ENCODE data around the gene KRTAP9-4.
"Not testable (repeated sequence)": the region's sequence is repeated elsewhere in the genome, so short reads cannot be mapped to it uniquely, and the experiment has no call there.

Gene KRTAP9-4, protein sequence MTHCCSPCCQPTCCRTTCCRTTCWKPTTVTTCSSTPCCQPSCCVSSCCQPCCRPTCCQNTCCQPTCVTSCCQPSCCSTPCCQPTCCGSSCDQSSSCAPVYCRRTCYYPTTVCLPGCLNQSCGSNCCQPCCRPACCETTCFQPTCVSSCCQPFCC

GRCh38 chr17:41249637-41250240 is at the start of gene KRTAP9-4:
Gene KRTAP9-4 (plus strand): TSS chr17:41249687. CDS start chr17:41249721, 34 bp downstream.
- not testable (repeated sequence) for FAIRE-seq

DNA sequence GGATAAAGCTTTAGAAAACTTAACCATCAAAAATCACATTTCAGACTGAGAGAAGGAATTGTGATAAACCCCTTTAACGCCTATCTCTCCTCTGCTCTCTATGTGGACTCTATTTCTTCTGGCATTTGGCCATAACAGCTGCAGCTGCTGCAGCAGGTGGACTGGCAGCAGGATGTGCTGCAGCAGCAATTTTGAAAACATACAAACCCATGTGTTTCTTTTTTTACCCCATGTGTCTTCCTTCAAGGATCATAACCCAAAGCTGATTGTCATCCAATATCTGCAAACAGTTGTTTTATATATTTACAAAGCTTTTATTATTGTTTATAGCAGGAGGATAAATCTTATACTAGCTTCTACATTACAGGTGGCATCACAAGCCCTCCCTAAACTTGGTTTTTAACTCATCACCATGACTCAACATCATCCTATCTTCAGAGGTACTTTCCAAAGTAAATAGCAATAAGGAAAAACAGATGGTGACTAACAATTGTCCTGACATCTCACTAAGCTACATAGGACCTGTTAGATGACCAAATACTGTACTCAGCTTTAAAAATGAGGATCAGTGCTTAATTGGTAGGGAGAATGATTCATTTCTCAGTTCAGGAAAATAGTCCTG is 37.5 kb upstream of the KRTAP9-4 start:
- FAIRE-seq = no peak

DNA sequence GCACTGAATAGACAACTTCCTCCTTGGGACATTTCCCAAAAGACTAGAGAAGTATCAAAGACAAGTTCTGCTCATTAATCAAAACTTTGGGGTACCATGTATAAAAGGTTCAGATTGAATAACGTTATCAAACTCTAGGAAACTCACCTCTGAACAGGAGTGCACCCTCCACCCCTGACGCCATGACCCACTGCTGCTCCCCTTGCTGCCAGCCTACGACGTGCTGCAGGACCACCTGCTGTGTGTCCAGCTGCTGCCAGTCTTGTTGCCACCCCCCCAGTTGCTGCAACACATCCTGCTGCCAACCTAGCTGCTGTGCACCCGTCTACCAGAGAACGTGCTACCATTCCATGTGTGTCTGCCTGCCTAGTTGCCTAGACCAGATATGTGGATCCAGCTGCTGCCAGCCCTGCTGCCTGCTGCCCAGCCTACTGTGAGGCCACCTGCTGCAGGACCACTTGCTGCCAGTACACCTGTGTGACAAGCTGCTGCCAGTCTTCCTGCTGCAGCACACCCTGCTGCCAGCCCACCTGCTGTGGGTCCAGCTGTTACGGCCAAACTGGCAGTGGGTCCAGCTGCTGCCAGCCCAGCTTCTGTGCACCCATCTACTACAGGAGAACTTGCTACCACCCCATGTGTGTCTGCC is 36.8 kb upstream of the KRTAP9-4 start:
- FAIRE-seq = no peak

DNA sequence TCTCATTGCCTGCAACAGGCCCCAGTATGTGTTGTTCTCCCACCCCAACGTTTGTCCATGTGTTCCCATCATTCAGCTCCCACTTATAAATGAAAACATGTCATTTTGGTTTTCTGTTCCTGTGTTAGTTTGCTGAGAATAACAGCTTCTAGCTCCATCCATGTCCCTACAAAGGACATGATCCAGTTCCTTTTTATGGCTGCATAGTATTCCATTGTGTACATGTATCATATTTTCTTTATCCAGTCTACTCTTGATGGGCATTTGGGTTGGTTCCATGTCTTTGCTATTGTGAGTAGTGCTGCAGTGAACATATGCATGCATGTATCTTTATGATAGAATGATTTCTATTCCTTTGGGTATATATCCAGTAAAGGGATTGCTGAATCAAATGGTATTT is 33.8 kb upstream of the KRTAP9-4 start:
- no peak for FAIRE-seq

GRCh38 chr17:41223821-41224220 is 25.7 kb upstream of the KRTAP9-4 start:
- no peak for FAIRE-seq

- no peak for FAIRE-seq
These were observed 23.4 kb upstream of the KRTAP9-4 start for GRCh38 chr17:41226051-41226450.

GRCh38 chr17:41226598-41227095 is 22.8 kb upstream of the KRTAP9-4 start, which contains the start of gene KRTAP9-2:
Gene KRTAP9-2 (plus strand): TSS chr17:41226648. CDS start chr17:41226655, 7 bp downstream.
- not testable (repeated sequence) for FAIRE-seq

GRCh38 chr17:41230094-41230493 is 19.4 kb upstream of the KRTAP9-4 start:
- no peak for FAIRE-seq

DNA sequence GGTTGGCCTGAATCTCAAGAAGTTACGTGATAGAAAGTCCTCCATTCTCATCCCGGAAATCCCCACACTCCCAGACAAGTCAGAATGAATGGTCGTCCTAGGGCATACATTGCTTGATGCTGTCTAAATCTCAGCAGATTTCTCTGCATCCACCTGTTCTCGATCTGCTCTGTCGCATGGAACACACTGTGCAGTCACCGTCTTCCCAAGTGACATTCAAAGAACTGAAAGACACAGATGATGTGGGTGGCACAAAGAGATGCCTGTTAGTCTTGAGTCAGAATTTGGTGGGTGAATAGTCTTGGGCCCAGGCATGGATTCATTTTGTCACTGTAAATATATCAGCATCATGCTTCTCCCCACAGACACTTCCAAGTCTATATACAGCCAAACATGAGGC is 17.8 kb upstream of the KRTAP9-4 start:
- FAIRE-seq = no peak

DNA sequence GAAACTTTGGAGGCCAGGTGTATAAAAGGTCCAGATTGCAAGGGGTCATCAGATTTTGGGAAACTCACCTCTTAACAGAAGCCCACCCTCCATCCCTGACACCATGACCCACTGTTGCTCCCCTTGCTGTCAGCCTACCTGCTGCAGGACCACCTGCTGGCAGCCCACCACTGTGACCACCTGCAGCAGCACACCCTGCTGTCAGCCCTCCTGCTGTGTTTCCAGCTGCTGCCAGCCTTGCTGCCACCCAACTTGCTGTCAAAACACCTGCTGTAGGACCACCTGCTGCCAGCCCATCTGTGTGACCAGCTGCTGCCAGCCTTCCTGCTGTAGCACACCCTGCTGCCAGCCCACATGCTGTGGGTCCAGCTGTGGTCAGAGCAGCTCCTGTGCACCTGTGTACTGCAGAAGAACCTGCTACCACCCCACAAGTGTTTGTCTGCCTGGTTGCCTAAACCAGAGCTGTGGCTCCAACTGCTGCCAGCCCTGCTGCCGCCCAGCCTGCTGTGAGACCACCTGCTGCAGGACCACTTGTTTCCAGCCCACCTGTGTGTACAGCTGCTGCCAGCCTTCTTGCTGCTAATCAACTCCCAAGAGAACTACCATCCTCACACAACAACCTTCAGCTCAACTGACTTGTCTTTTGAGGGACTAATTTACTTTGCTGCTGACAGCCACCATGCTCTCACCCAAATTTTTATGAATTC is 16.9 kb upstream of the KRTAP9-4 start, which contains the start of gene KRTAP9-3:
TSS of gene KRTAP9-3 (plus strand) at position 51 of the 707 bp plus-strand sequence. CDS start at position 104, 53 bp downstream.
- not testable (repeated sequence) for FAIRE-seq

DNA sequence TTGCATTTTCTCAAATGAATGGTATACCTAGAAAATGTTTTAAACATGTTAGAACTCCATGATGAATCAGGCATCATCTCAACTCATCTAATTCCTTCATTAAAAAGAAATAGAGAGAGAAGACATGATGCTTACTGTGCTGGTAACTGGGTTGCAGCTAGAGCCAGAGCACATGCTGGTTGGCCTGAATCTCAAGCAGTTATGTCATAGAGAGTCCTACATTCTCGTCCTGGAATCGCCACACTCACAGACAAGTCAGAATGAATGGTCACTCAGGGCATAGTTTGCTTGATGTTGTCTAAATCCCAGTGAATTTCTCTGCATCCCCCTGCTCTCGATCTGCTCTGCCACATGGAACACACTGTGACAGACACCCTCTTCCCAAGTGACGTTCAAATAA is 12.4 kb upstream of the KRTAP9-4 start:
- not testable (repeated sequence) for FAIRE-seq

- not testable (repeated sequence) for FAIRE-seq
These were observed 11.5 kb upstream of the KRTAP9-4 start, which contains the start of gene KRTAP9-8 for GRCh38 chr17:41237949-41238437. Gene KRTAP9-8 (plus strand): TSS chr17:41237999. CDS start chr17:41238052, 53 bp downstream.

DNA sequence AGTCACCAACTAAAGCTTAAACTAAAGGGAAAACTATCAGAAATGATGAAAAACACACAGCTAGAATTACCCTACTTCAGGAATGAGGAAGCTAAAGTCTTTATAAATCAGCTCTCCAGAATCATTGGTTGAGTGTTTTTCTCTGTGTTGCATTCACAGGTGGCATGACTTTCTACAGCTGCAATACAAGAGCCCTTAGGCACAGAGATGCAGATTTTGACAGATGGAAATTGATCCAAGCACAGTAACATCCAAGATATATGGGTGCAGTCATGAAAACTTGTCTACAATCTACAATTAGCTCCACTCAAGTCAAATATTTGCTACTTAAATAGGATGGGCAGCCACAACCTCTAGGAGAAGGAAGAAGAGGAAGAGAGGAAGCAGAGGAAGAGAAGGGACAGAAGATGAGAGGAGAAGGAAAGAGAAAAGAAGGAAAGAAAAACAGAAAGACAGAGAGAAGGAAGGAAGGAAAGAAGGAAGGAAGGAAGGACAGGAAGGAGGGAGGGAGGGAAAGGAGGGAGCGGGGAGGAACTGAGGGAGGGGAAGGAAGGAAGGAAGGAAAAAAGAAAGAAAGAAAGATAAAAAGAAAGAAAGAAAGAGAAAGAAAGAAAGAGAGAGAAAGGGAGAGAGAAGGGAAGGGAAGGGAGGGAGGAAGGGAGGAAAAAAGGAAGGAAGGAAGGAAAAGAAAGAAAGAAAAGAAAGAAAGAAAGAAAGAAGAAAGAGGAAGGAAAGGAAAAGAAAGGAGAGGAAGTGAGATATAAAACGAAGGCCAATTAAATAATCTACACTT is 2.3 kb upstream of the KRTAP9-4 start:
- FAIRE-seq = not testable (repeated sequence)

DNA sequence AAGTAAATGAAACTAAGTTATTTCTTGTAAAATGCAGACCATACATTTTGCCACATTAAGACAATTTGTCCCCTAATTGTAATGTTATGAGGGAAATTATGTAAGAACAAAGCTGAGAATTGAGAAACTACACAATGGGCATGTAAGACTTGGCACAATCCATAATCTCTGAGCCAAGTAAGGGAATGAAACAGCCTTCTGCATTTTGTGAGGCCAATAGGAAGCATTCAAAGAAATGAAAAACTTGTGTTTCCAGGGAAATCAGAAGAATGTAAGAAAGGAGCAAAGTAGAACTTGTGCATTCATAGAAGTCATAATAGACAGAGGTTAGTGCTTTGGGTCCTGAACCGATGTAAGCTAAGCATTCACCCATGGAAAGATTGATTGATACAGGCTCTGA is 1.8 kb downstream of the KRTAP9-4 start:
- FAIRE-seq = no peak

DNA sequence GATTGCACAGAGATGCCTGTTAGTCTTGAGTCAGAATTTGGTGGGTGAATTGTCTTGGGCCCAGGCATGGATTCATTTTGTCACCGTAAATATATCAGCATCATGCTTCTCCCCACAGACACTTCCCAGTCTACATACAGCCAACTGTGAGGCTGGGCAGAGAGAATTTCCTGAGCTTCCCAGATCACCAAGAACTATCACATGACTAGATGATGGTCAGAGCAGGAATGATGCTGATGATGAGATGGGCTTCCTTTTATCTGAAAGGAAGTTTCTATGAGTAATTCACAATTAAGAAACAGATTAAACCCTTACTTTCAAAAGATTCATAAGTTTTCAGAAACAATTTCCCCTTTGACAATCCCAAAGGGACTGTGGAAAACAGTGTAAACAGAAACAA is 5.4 kb downstream of the KRTAP9-4 start:
- FAIRE-seq = no peak

DNA sequence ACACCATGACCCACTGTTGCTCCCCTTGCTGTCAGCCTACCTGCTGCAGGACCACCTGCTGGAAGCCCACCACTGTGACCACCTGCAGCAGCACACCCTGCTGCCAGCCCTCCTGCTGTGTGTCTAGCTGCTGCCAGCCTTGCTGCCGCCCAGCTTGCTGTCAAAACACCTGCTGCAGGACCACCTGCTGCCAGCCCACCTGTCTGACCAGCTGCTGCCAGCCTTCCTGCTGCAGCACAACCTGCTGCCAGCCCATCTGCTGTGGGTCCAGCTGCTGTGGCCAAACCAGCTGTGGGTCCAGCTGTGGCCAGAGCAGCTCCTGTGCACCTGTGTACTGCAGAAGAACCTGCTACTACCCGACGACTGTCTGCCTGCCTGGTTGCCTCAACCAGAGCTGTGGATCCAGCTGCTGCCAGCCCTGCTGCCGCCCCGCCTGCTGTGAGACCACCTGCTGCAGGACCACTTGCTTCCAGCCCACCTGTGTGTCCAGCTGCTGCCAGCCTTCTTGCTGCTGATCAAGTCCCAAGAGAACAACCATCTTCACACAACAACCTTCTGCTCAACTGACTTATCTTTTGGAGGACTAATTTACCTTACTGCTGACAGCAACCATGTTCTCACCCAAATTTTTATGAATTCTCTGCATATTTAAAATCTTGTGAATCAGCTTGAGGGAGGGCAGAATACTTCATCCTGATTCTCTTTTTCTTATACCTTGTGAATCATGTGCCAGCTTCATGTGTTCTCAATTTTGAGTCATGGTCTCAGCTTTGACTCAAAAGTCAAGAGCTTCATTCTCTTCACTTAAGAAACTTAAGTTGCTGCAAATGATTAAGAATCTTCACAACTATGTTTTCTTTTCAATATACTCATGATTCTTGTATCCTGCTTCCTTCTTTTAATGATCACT is 6.1 kb downstream of the KRTAP9-4 start, which contains the start of gene KRTAP9-9:
TSS of gene KRTAP9-9 (plus strand) at position 4 of the 910 bp plus-strand sequence.
- not testable (repeated sequence) for FAIRE-seq

- no peak for FAIRE-seq
These were observed 6.8 kb downstream of the KRTAP9-4 start for GRCh38 chr17:41256291-41256685.

GRCh38 chr17:41258406-41258805 is 8.9 kb downstream of the KRTAP9-4 start:
- FAIRE-seq = no peak

GRCh38 chr17:41263212-41263611 is 13.7 kb downstream of the KRTAP9-4 start:
- no peak for FAIRE-seq

- no peak for FAIRE-seq
These were observed 15.1 kb downstream of the KRTAP9-4 start for GRCh38 chr17:41264599-41264998.

All from endometrium (tissue), 2 donors.